SK-MEL-5 (cell line): ENCODE data around the gene TMEM192. TPM values are rescaled to one million over a fixed set of nuclear protein-coding genes. Genes with fewer than 3 reads are reported as not detected.
A peak's percentile ranks its signal among the peaks of the same experiment; 100 is the strongest.
"Not testable (repeated sequence)": the region's sequence is repeated elsewhere in the genome, so short reads cannot be mapped to it uniquely, and the experiment has no call there.

Source experiments
- DNase-seq: peaks from one replicate; pipeline ENCODE4 v3.0.0-alpha.2; 2016; ENCODE audit warnings: low read depth, low spot score
- in situ Hi-C: cut with HindIII; loops from 2 replicates; pipeline ENCODE4 v1.10.0; 2016; ENCODE audit warnings: low sequenced_read_pairs, high pct_unique_total_duplicates, low pct_unique_long_range_greater_than_20kb
- total RNA-seq: library from RNA; depleted of rRNA; stranded (reverse); fragments of >200 nt; shearing (Covaris generic); gene quantifications from 2 replicates; pipeline ENCODE4 v1.2.3, GENCODE V29; 2014

The TMEM192 gene
- total RNA-seq, 1 experiment from 2014 or later, result 57.9 TPM

- DNase-seq, result no peak
- in situ Hi-C loops, result no loop called here
Observed at GRCh38 chr4:165111906-165112367, 723 bp downstream of the TMEM192 start.

- DNase-seq, result no peak
- in situ Hi-C loops, result no loop called here
Observed at GRCh38 chr4:165106518-165106917, 6.1 kb downstream of the TMEM192 start.

- DNase-seq, result no peak
- in situ Hi-C loops, result no loop called here
Observed at GRCh38 chr4:165101641-165102040, 11.0 kb downstream of the TMEM192 start.

- in situ Hi-C loops, result no loop called here
- peak; percentile 60 for DNase-seq
Observed at GRCh38 chr4:165096776-165097175, 15.9 kb downstream of the TMEM192 start.

GRCh38 chr4:165095291-165095690 is 17.4 kb downstream of the TMEM192 start:
- in situ Hi-C loops, result no loop called here

GRCh38 chr4:165094873-165095272 is 17.8 kb downstream of the TMEM192 start:
- in situ Hi-C loops, result no loop called here
- no peak for DNase-seq

More at GRCh38 chr4:165095291-165095690, 17.4 kb downstream of the TMEM192 start:
- DNase-seq, result no peak

- DNase-seq, in situ Hi-C loops: not testable (repeated sequence)
Observed at GRCh38 chr4:165092187-165092586, 20.5 kb downstream of the TMEM192 start.

- in situ Hi-C loops, result no loop called here
- DNase-seq, result peak; percentile 72
Observed at GRCh38 chr4:165088366-165088765, 24.3 kb downstream of the TMEM192 start.

GRCh38 chr4:165085946-165086345 is 26.7 kb downstream of the TMEM192 start:
- DNase-seq, result no peak
- in situ Hi-C loops, result no loop called here

- in situ Hi-C loops, DNase-seq: not testable (repeated sequence)
Observed at GRCh38 chr4:165084787-165085186, 27.9 kb downstream of the TMEM192 start.

GRCh38 chr4:165079476-165079875 is 33.2 kb downstream of the TMEM192 start:
- in situ Hi-C loops, result no loop called here

GRCh38 chr4:165077034-165077578 is 35.6 kb downstream of the TMEM192 start:
- in situ Hi-C loops, result no loop called here

More at GRCh38 chr4:165079476-165079875, 33.2 kb downstream of the TMEM192 start:
- DNase-seq, result peak; percentile 20

GRCh38 chr4:165073346-165073745 is 39.3 kb downstream of the TMEM192 start:
- DNase-seq, in situ Hi-C loops: not testable (repeated sequence)

More at GRCh38 chr4:165077034-165077578, 35.6 kb downstream of the TMEM192 start:
- no peak for DNase-seq

GRCh38 chr4:165070560-165070959 is 42.1 kb downstream of the TMEM192 start:
- no peak for DNase-seq
- in situ Hi-C loops, result no loop called here

GRCh38 chr4:165060938-165061337 is 51.7 kb downstream of the TMEM192 start:
- peak; percentile 37 for DNase-seq

GRCh38 chr4:165059386-165059785 is 53.3 kb downstream of the TMEM192 start:
- in situ Hi-C loops, result no loop called here

More at GRCh38 chr4:165060938-165061337, 51.7 kb downstream of the TMEM192 start:
- in situ Hi-C loops, result no loop called here

GRCh38 chr4:165058666-165059065 is 54.0 kb downstream of the TMEM192 start:
- in situ Hi-C loops, result no loop called here
- no peak for DNase-seq

More at GRCh38 chr4:165059386-165059785, 53.3 kb downstream of the TMEM192 start:
- DNase-seq, result peak; percentile 38

- in situ Hi-C loops, result no loop called here
Observed at GRCh38 chr4:165055601-165056000, 57.1 kb downstream of the TMEM192 start.

GRCh38 chr4:165053645-165054044 is 59.0 kb downstream of the TMEM192 start, which contains the start of gene TRIM75:
TRIM75 (plus strand) TSS chr4:165053866; CDS start chr4:165059148, 5,282 bp downstream.
- in situ Hi-C loops, result no loop called here
- no peak for DNase-seq

More at GRCh38 chr4:165055601-165056000, 57.1 kb downstream of the TMEM192 start:
- no peak for DNase-seq
